Astrocyte (in vitro differentiated cells and primary cell): ENCODE measurements around the gene RAB5B. TPM values are rescaled to one million over a fixed set of nuclear protein-coding genes. Genes with fewer than 3 reads are reported as not detected.
A peak's percentile ranks its signal among the peaks of the same experiment; 100 is the strongest.

Experiments used
- DNase-seq: peaks from one replicate; pipeline ENCODE4 v3.0.0-alpha.2; 2010; ENCODE audit warnings: low read depth
- FAIRE-seq: peaks from 2 replicates; lab custom pipeline; 2011; peaks lifted over from hg19 to GRCh38; lab: Jason Lieb, UNC
- H2AFZ ChIP-seq: 2 replicates; pipeline ENCODE4 v1.6.0; 2012; ENCODE audit warnings: low read depth, low read length, inconsistent platforms
- H3K27ac ChIP-seq: 2 replicates; pipeline ENCODE4 v1.5.1; 2011; ENCODE audit warnings: low read depth, low read length, inconsistent platforms
- H3K27me3 ChIP-seq: 2 replicates; pipeline ENCODE4 v1.6.0; 2011; ENCODE audit warnings: low read length, inconsistent platforms; ENCODE audit not compliant: insufficient read depth
- H3K36me3 ChIP-seq: 2 replicates; pipeline ENCODE4 v1.5.1; 2011; ENCODE audit warnings: low read length, inconsistent platforms; ENCODE audit not compliant: insufficient read depth
- H3K4me1 ChIP-seq: 2 replicates; pipeline ENCODE4 v1.5.1; 2011; ENCODE audit warnings: low read length, inconsistent platforms; ENCODE audit not compliant: insufficient read depth
- H3K4me2 ChIP-seq: 2 replicates; pipeline ENCODE4 v1.6.0; 2012; ENCODE audit warnings: low read length, inconsistent platforms
- H3K4me3 ChIP-seq: 2 replicates; pipeline ENCODE4 v1.5.1; 2011; ENCODE audit warnings: low read depth, mild to moderate bottlenecking, low read length, inconsistent platforms; ENCODE audit not compliant: insufficient read depth
- H3K79me2 ChIP-seq: 2 replicates; pipeline ENCODE4 v1.6.0; 2012; ENCODE audit warnings: mild to moderate bottlenecking, low read length, inconsistent platforms; ENCODE audit not compliant: insufficient read depth
- H3K9ac ChIP-seq: 2 replicates; pipeline ENCODE4 v1.6.0; 2012; ENCODE audit warnings: mild to moderate bottlenecking, low read length, inconsistent platforms
- H3K9me3 ChIP-seq: 2 replicates; pipeline ENCODE4 v1.5.1; 2012; ENCODE audit warnings: low read depth, mild to moderate bottlenecking, low read length, inconsistent platforms; ENCODE audit not compliant: insufficient read depth
- H4K20me1 ChIP-seq: 2 replicates; pipeline ENCODE4 v1.6.0; 2012; ENCODE audit warnings: low read length, inconsistent platforms; ENCODE audit not compliant: insufficient read depth
- H3K27ac Mint-ChIP-seq: one replicate; pipeline ENCODE4 v1.8.0; 2021; ENCODE audit warnings: mild to moderate bottlenecking, mixed read lengths; ENCODE audit not compliant: unreplicated experiment
- H3K27me3 Mint-ChIP-seq: one replicate; pipeline ENCODE4 v1.8.0; 2021; ENCODE audit warnings: low read depth, mixed read lengths; ENCODE audit not compliant: unreplicated experiment
- H3K36me3 Mint-ChIP-seq: one replicate; pipeline ENCODE4 v1.8.0; 2021; ENCODE audit warnings: low read depth, mixed read lengths; ENCODE audit not compliant: unreplicated experiment
- H3K4me1 Mint-ChIP-seq: one replicate; pipeline ENCODE4 v1.8.0; 2021; ENCODE audit warnings: low read depth, mixed read lengths; ENCODE audit not compliant: unreplicated experiment
- H3K4me3 Mint-ChIP-seq: one replicate; pipeline ENCODE4 v1.8.0; 2021; ENCODE audit warnings: mild to moderate bottlenecking, moderate library complexity, mixed read lengths; ENCODE audit not compliant: unreplicated experiment
- H3K9me3 Mint-ChIP-seq: one replicate; pipeline ENCODE4 v1.8.0; 2021; ENCODE audit warnings: mild to moderate bottlenecking, mixed read lengths; ENCODE audit not compliant: unreplicated experiment
- CTCF ChIP-seq: IDR thresholded peaks from 2 replicates; pipeline ENCODE4 v1.5.1; 2011; ENCODE audit warnings: low read depth, mild to moderate bottlenecking, inconsistent platforms, low read length, moderate library complexity; ENCODE audit not compliant: insufficient read depth
- EZH2 ChIP-seq: IDR thresholded peaks from 2 replicates; pipeline ENCODE4 v1.6.1; 2012; ENCODE audit warnings: mild to moderate bottlenecking, low read length, inconsistent platforms; ENCODE audit not compliant: insufficient read depth
- total RNA-seq: library from RNA; stranded (reverse); gene quantifications from 2 replicates; pipeline ENCODE4 v1.2.1, GENCODE V29; 2021

Gene RAB5B
- total RNA-seq, 1 donor from 2014 or later = 127 TPM

- FAIRE-seq (no peak), DNase-seq (no peak)
- Histone ChIP-seq H3K4me1 (peaks cover 15% of the 10 kb centered on the region), H3K4me3 (no peak overlapping the region), H3K79me2 (peaks cover 23% of the 10 kb centered on the region), H4K20me1 (no peaks in the 10 kb centered on the region), H2AFZ (no peak overlapping the region), H3K27ac (no peak overlapping the region), H3K36me3 (no peaks in the 10 kb centered on the region), H3K9ac (no peak overlapping the region), H3K4me2 (no peak overlapping the region), H3K27me3 (no peaks in the 10 kb centered on the region), H3K9me3 (no peaks in the 10 kb centered on the region)
- Mint-ChIP-seq H3K9me3 (no peaks in the 10 kb centered on the region), H3K36me3 (no peaks in the 10 kb centered on the region), H3K27ac (no peak overlapping the region), H3K27me3 (no peaks in the 10 kb centered on the region), H3K4me1 (peaks cover 6% of the 10 kb centered on the region), H3K4me3 (peak overlapping the region; percentile 4)
- no peak for TF ChIP-seq CTCF
- TF ChIP-seq EZH2 = no peak
These were observed 8.6 kb upstream of the RAB5B start for GRCh38 chr12:55965240-55965639.

- no peaks in the 10 kb centered on the region for H3K36me3 ChIP-seq
- Mint-ChIP-seq H3K9me3 (no peaks in the 10 kb centered on the region), H3K4me3 (peak within 1 kb of the TSS; percentile 95), H3K27me3 (no peaks in the 10 kb centered on the region), H3K36me3 (no peaks in the 10 kb centered on the region), H3K27ac (peak within 1 kb of the TSS; percentile 76), H3K4me1 (peaks cover 11% of the 10 kb centered on the region)
- no peaks in the 10 kb centered on the region for H3K27me3 ChIP-seq
- H3K9ac ChIP-seq = peak within 1 kb of the TSS; percentile 95
- H4K20me1 ChIP-seq = no peaks in the 10 kb centered on the region
- H3K79me2 ChIP-seq = peaks cover 23% of the 10 kb centered on the region
- no peak for TF ChIP-seq EZH2
- no peak for TF ChIP-seq CTCF
- FAIRE-seq (no peak), DNase-seq (no peak)
- H3K4me2 ChIP-seq = peak within 1 kb of the TSS; percentile 86
- peak within 1 kb of the TSS; percentile 88 for H2AFZ ChIP-seq
- H3K9me3 ChIP-seq = no peaks in the 10 kb centered on the region
- H3K4me3 ChIP-seq = peak within 1 kb of the TSS; percentile 94
- H3K4me1 ChIP-seq = peaks cover 15% of the 10 kb centered on the region
- H3K27ac ChIP-seq = peak within 1 kb of the TSS; percentile 82
These were observed 7.9 kb upstream of the RAB5B start, which contains the start of gene PMEL for GRCh38 chr12:55965941-55966407. Gene PMEL, minus strand, starts transcription at chr12:55966042. Its CDS starts 31 bp downstream, at chr12:55966011.

- peak within 1 kb of the TSS; percentile 82 for H3K27ac ChIP-seq
- H3K4me3 ChIP-seq = peak within 1 kb of the TSS; percentile 94
- FAIRE-seq (no peak), DNase-seq (peak; percentile 47)
- H3K36me3 ChIP-seq = no peaks in the 10 kb centered on the region
- H3K27me3 ChIP-seq = no peaks in the 10 kb centered on the region
- Mint-ChIP-seq H3K36me3 (no peaks in the 10 kb centered on the region), H3K27me3 (no peaks in the 10 kb centered on the region), H3K4me1 (peaks cover 15% of the 10 kb centered on the region), H3K9me3 (no peaks in the 10 kb centered on the region), H3K4me3 (peak within 1 kb of the TSS; percentile 95), H3K27ac (peak within 1 kb of the TSS; percentile 76)
- H3K79me2 ChIP-seq = peaks cover 23% of the 10 kb centered on the region
- no peaks in the 10 kb centered on the region for H4K20me1 ChIP-seq
- H3K4me1 ChIP-seq = peaks cover 15% of the 10 kb centered on the region
- H2AFZ ChIP-seq = peak within 1 kb of the TSS; percentile 88
- H3K9me3 ChIP-seq = no peaks in the 10 kb centered on the region
- H3K9ac ChIP-seq = peak within 1 kb of the TSS; percentile 95
- TF ChIP-seq EZH2 = no peak
- no peak for TF ChIP-seq CTCF
- H3K4me2 ChIP-seq = peak within 1 kb of the TSS; percentile 86
These were observed 7.2 kb upstream of the RAB5B start, which contains the start of gene CDK2 for GRCh38 chr12:55966408-55967281. Gene CDK2, plus strand, starts transcription at chr12:55966830. Its CDS starts 179 bp downstream, at chr12:55967009.
